DND-41 (cell line): ENCODE measurements around the gene TBX4.

ENCODE experiments used
- EZH2 ChIP-seq: IDR thresholded peaks from 3 replicates; pipeline ENCODE4 v1.6.1; 2012; ENCODE audit warnings: borderline replicate concordance, low read depth, mild to moderate bottlenecking, moderate library complexity, low read length, inconsistent platforms; ENCODE audit not compliant: severe bottlenecking
- TF ChIP-seq, protein P1 (sequence below): IDR thresholded peaks from 2 replicates; pipeline ENCODE4 v1.5.1; 2012; ENCODE audit warnings: borderline replicate concordance, low read length, moderate library complexity, mild to moderate bottlenecking; ENCODE audit not compliant: poor library complexity, severe bottlenecking; ENCODE audit errors: extremely low read depth

DNA sequence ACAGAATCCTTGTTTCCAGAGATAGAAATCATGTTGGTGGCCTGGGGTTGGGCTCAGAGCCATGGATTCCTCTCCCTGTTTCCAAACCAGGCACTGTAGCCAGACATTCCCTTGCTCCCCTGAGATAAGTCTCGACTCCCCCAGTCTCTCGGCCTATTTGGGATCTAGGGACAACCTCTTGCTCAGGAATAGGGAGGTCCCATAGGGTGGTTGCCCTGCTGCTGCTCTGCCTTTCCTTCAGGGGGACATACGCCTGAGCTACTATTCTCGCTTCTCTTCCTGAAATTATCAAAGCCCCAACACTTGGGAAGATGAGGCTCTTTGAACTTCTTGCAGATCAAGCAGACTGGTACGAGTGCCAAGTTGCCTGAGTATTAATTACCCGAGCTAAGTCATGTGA, 58.0 kb downstream of the TBX4 start:
- TF ChIP-seq, protein P1, sequence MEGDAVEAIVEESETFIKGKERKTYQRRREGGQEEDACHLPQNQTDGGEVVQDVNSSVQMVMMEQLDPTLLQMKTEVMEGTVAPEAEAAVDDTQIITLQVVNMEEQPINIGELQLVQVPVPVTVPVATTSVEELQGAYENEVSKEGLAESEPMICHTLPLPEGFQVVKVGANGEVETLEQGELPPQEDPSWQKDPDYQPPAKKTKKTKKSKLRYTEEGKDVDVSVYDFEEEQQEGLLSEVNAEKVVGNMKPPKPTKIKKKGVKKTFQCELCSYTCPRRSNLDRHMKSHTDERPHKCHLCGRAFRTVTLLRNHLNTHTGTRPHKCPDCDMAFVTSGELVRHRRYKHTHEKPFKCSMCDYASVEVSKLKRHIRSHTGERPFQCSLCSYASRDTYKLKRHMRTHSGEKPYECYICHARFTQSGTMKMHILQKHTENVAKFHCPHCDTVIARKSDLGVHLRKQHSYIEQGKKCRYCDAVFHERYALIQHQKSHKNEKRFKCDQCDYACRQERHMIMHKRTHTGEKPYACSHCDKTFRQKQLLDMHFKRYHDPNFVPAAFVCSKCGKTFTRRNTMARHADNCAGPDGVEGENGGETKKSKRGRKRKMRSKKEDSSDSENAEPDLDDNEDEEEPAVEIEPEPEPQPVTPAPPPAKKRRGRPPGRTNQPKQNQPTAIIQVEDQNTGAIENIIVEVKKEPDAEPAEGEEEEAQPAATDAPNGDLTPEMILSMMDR: no peak
- TF ChIP-seq EZH2: no peak
